ENCODE results near the gene CEP290. TPM values are rescaled to one million over a fixed set of nuclear protein-coding genes. Genes with fewer than 3 reads are reported as not detected.

CEP290 gene
- total and polyA plus RNA-seq, 2 donors (not counting 3 experiments of a cell fraction or from before 2014, with no cell fraction given): 3.9 to 16.5 TPM

DNA sequence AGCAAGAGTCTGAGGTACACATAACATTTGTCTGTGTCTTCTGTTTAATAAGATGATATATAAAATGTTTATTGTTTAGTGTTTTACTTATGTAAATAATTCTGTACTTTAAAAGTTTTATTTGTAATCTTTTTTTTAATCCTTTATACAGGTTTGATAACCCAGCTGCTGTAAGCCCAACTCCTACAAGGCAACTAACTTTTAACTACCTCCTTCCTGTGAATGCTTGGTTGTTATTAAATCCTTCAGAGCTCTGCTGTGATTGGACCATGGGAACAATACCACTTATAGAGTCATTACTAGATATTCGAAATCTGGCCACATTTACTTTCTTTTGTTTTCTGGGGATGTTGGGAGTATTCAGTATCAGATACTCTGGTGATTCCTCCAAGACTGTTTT is 24.3 kb upstream of the CEP290 start:
- no peaks in the 10 kb centered on the region for H3K9me1 ChIP-seq (replicated peaks; ENCODE audit: control insufficient read depth, extremely low read depth, insufficient read depth, low read length)
- ChIA-PET CTCF (interaction anchor here (1.1 to 1.3 kb wide), 2 partner anchors 12 to 21 kb away, joined by 3 read pairs; no protein-coding TSS in a partner anchor), POLR2A (no interaction called here)
- H3K27ac ChIP-seq (ENCODE audit: insufficient read depth, low read depth, low read length): no peak overlapping the region
- FAIRE-seq (no peak), DNase-seq (ENCODE audit: low read depth, low spot score) (no peak)
- BruUV-seq (replicated peaks): no TSS peak
- no peaks in the 10 kb centered on the region for H3K79me2 ChIP-seq (ENCODE audit: control insufficient read depth, insufficient read depth, low read length)
- no peaks in the 10 kb centered on the region for H3K9me3 ChIP-seq (replicated peaks; ENCODE audit: control insufficient read depth, insufficient read depth, low read length)
- H3K27me3 ChIP-seq (ENCODE audit: control insufficient read depth in 2 of 2, insufficient read depth in 2 of 2, low read length in 2 of 2): no peaks in the 10 kb centered on the region
- H3K4me3 ChIP-seq (replicated peaks in 1 of 3; ENCODE audit: insufficient read depth in 1 of 3, low read depth in 1 of 3, low read length in 3 of 3): no peak overlapping the region
- TF ChIP-seq POLR2AphosphoS5 (IDR thresholded peaks at IDR 0.05; ENCODE audit: insufficient read depth, low read depth, low read length) (no peak), EZH2 (IDR thresholded peaks at IDR 0.05; ENCODE audit: borderline replicate concordance, low read depth, low read length, severe bottlenecking) (no peak), FOS (IDR thresholded peaks at IDR 0.05; ENCODE audit: borderline replicate concordance, insufficient read depth, low read length) (no peak), POLR2A (IDR thresholded peaks at IDR 0.05; ENCODE audit: low read depth, low read length) (no peak), CTCF (IDR thresholded peaks at IDR 0.05; ENCODE audit: extremely low read depth in 1 of 2, insufficient read depth in 1 of 2, low read depth in 1 of 2, low read length in 2 of 2) (no peak), GATA2 (IDR thresholded peaks at IDR 0.05; ENCODE audit: insufficient read depth, insufficient read length, low read depth, low read length) (no peak), JUN (IDR thresholded peaks at IDR 0.05; ENCODE audit: borderline replicate concordance, insufficient read depth, insufficient read length, low read depth) (no peak), MYC (IDR thresholded peaks at IDR 0.05; ENCODE audit: low read depth, low read length) (no peak)
- TF ChIP-seq, protein P1, sequence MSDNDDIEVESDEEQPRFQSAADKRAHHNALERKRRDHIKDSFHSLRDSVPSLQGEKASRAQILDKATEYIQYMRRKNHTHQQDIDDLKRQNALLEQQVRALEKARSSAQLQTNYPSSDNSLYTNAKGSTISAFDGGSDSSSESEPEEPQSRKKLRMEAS (IDR thresholded peaks at IDR 0.05; ENCODE audit: insufficient read depth, insufficient read length): no peak
- dilution Hi-C loops (cut with MboI; ENCODE audit: extremely low pct_ligation_motif_present, low sequenced_read_pairs) (no loop called here), intact Hi-C loops (cut with micrococcal nuclease) (no loop called here)
- H3K4me2 ChIP-seq (ENCODE audit: insufficient read depth, low read length): no peak overlapping the region
- H3K4me1 ChIP-seq (ENCODE audit: control insufficient read depth, extremely low read depth, insufficient read depth, low read length): peaks cover 11% of the 10 kb centered on the region
- no peaks in the 10 kb centered on the region for H4K20me1 ChIP-seq (replicated peaks; ENCODE audit: control insufficient read depth, extremely low read depth, insufficient read depth, low read length)
- no peak overlapping the region for H2AFZ ChIP-seq (ENCODE audit: low read depth, low read length)
- no peak overlapping the region for H3K9ac ChIP-seq (replicated peaks; ENCODE audit: extremely low read depth, insufficient read depth, low read length)
- peaks cover 0 to 2% of the 10 kb centered on the region in 2 experiments for H3K36me3 ChIP-seq (ENCODE audit: control insufficient read depth in 2 of 2, extremely low read depth in 1 of 2, insufficient read depth in 2 of 2, low read length in 2 of 2)

Data from endothelial cell of umbilical vein (primary cell).